Naive B cell (primary cell): ENCODE results near the gene CCDC40. TPM values are rescaled to one million over a fixed set of nuclear protein-coding genes. Genes with fewer than 3 reads are reported as not detected.

Experiments used
- ATAC-seq, 2 donors: fragments of 150-1000 bp; cut with Tn5 transposase; 2 replicates each; pipeline ENCODE4 v1.10.0; 2021; ENCODE audit warnings: low read depth in 2 of 2, mild to moderate bottlenecking in 2 of 2, moderate library complexity in 2 of 2
- DNase-seq: peaks from one replicate; pipeline ENCODE4 v3.0.0; 2022
- H3K27ac Mint-ChIP-seq, 6 donors: one replicate each; pipeline ENCODE4 v1.8.0; 2020 to 2022; ENCODE audit warnings: mild to moderate bottlenecking in 6 of 6, mixed read lengths in 6 of 6, moderate library complexity in 5 of 6, inconsistent platforms in 2 of 6
- H3K27me3 Mint-ChIP-seq, 3 donors: one replicate each; pipeline ENCODE4 v1.8.0; 2021 to 2022; ENCODE audit warnings: mixed read lengths in 3 of 3, mild to moderate bottlenecking in 1 of 3
- H3K36me3 Mint-ChIP-seq, 2 donors: one replicate each; pipeline ENCODE4 v1.8.0; 2020 to 2022; ENCODE audit warnings: mixed read lengths in 2 of 2, inconsistent platforms in 1 of 2, mild to moderate bottlenecking in 1 of 2
- H3K4me1 Mint-ChIP-seq, 3 donors: one replicate each; pipeline ENCODE4 v1.8.0; 2020 to 2022; ENCODE audit warnings: mixed read lengths in 3 of 3, inconsistent platforms in 1 of 3, mild to moderate bottlenecking in 1 of 3, moderate library complexity in 1 of 3
- H3K4me3 Mint-ChIP-seq, 8 donors: one replicate each; pipeline ENCODE4 v1.8.0; 2020 to 2022; ENCODE audit warnings: mild to moderate bottlenecking in 8 of 8, mixed read lengths in 8 of 8, moderate library complexity in 8 of 8, inconsistent platforms in 2 of 8
- H3K9me3 Mint-ChIP-seq, 7 donors: one replicate each; pipeline ENCODE4 v1.8.0; 2020 to 2022; ENCODE audit warnings: mixed read lengths in 7 of 7, mild to moderate bottlenecking in 5 of 7, inconsistent platforms in 2 of 7, moderate library complexity in 1 of 7
- polyA plus RNA-seq, 6 donors: library from polyadenylated mRNA; unstranded; fragments of 300-500 nt; fragmentation: Illumina TruSeq; gene quantifications; one replicate each; pipeline ENCODE4 v1.2.3, GENCODE V29; 2021; ENCODE audit warnings: low read depth in 6 of 6

The CCDC40 gene
- polyA plus RNA-seq, 6 donors from 2014 or later = not detected

DNA sequence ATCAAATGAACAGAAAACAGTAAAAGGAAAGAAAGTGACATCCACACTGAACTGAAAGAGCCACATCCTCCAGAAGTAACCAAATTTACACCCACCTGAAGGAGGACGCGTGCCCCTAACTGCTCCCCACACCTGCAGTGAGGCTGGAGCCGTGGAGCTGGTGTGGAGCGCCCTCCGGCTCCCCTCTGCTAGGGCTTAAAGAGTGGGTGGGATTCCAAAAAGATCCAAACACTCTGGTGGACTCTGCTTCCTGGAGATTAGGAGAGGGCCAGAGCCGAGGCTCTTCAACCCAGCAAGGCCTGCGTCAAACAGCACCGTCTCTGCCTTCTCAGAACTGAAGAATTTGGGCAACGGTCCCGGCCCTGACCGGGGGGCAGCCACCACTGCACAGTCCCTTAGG, 15.2 kb downstream of the CCDC40 start:
- Mint-ChIP-seq H3K27ac (no peak overlapping the region), H3K9me3 (no peaks in the 10 kb centered on the region), H3K4me1 (no peaks in the 10 kb centered on the region), H3K36me3 (no peaks in the 10 kb centered on the region), H3K4me3 (no peak overlapping the region), H3K27me3 (peaks cover 8 to 22% (median 15%) of the 10 kb centered on the region in 3 donors)
- DNase-seq (no peak), ATAC-seq (no peak)

DNA sequence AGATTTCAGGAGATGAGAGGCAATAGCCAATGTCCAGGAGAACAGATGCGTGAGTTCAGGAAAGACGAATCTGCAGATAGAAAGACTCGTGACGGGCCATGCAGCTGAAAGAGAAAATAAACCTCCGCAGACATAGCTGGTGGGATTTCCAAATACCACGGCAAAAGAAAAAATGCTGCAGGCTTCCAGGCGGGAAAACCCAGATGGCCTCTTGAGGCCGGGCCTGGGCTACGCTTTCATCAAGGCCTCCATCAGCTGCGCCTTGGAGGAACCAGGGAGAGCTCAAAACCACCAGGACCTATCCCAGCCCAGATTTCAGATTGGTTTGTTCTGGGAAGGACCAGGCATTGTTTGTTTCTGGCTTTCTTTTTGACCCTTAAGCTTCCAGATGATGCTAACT, 16.7 kb downstream of the CCDC40 start:
- H3K36me3 Mint-ChIP-seq = no peaks in the 10 kb centered on the region
- no peaks in the 10 kb centered on the region for H3K9me3 Mint-ChIP-seq
- DNase-seq (no peak), ATAC-seq (no peak)
- no peaks in the 10 kb centered on the region for H3K4me1 Mint-ChIP-seq
- H3K27ac Mint-ChIP-seq = no peak overlapping the region
- H3K27me3 Mint-ChIP-seq = peaks cover 7 to 21% (median 14%) of the 10 kb centered on the region in 3 donors
- H3K4me3 Mint-ChIP-seq = no peak overlapping the region

DNA sequence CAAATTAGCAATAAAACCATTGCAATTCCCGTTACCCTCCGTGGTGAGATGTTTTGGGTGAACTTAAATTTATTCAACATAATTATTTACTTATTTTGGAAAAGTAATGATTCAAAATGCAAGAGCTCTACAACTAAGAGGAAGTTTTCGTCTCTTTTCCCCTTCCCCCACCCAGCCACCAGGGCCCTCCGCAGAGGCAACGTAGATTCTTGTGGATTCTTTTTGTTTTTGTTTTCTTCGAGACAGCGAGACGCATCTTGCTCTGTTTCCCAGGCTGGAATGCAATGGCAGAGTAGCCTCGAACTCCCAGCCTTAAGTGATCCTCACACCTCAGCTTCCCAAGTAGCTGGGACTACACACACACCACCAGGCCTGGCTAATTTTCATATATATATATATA, 19.2 kb downstream of the CCDC40 start:
- Mint-ChIP-seq H3K27ac (no peak overlapping the region), H3K4me3 (no peak overlapping the region), H3K36me3 (no peaks in the 10 kb centered on the region), H3K27me3 (peaks cover 0 to 14% (median 4%) of the 10 kb centered on the region in 3 donors), H3K9me3 (no peaks in the 10 kb centered on the region), H3K4me1 (no peaks in the 10 kb centered on the region)
- ATAC-seq = no peak
- no peak for DNase-seq

DNA sequence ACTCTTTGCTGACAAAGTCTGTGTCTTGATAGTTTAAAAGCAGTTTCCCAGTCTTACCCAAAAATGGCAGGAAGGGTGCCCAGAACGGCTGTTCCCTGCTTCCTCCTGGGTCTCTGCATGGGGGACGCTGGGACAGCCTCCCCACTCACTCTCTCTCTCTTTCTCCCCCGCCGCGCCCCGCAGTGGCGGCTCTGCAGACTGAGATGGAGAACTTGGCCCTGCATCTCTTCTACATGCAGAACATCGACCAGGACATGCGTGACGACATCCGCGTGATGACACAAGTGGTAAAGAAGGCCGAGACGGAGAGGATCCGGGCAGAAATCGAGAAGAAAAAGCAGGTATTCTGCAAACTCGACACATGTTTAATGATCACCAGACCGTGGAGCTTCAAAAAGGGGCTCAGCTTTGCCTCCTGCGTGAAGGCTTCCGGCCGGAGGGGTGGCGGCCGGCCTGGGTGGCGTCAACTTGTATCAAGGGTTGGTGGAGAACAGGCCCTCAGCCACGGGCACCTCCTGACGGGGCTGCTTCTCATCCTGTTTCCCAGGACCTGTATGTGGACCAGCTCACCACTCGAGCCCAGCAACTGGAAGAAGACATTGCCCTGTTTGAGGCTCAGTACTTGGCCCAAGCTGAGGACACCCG, 22.0 kb downstream of the CCDC40 start:
- H3K4me1 Mint-ChIP-seq = no peaks in the 10 kb centered on the region

DNA sequence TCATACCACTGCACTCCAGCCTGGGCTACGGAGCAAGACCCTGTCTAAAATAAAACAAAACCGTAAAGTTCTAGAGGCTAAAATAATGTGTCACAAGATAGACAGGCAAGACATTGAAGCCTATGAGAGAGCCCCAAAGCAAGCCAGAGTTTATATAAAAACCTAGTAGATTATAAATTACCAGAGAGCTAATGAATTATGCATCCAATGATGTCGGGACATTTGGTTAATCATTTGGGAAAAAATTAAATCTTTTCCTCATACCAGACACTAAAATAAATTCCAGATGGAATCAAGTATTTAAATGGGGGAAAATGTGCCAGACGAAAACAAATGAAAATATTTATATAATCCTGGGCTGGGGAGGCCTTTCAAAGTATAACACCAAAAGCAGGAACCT, 24.2 kb downstream of the CCDC40 start:
- ATAC-seq (no peak), DNase-seq (no peak)

More for the DNA sequence above, 22.0 kb downstream of the CCDC40 start:
- H3K4me3 Mint-ChIP-seq = no peak overlapping the region
- ATAC-seq = no peak
- DNase-seq = no peak
- peaks cover 0 to 1% (median 0%) of the 10 kb centered on the region in 7 donors for H3K9me3 Mint-ChIP-seq
- H3K27me3 Mint-ChIP-seq = no peaks in the 10 kb centered on the region
- no peak overlapping the region for H3K27ac Mint-ChIP-seq
- H3K36me3 Mint-ChIP-seq = no peaks in the 10 kb centered on the region

DNA sequence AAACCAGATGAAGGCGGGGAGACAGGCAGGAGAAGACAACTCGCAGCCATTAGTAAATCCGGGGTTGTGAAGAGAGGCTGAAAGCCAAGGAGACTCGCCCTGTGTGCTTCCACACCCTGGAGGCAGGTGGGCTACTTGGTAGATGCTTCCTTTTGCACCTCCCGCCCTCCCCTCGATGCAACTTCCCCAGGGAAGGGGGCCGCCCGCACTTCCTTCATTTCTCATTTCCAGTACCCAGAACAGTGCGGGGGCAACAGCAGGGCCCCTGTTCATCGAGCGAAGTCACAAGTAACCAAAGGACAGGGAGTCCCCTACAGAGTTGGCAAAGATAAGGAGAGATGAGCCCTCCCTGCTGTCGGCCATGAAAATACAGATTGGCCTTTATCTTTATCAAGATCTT, 25.0 kb downstream of the CCDC40 start:
- Mint-ChIP-seq H3K9me3 (peaks cover 0 to 1% (median 0%) of the 10 kb centered on the region in 7 donors), H3K27ac (no peak overlapping the region), H3K4me3 (no peak overlapping the region), H3K36me3 (no peaks in the 10 kb centered on the region), H3K4me1 (no peaks in the 10 kb centered on the region), H3K27me3 (no peaks in the 10 kb centered on the region)
- ATAC-seq = no peak
- no peak for DNase-seq

More for the DNA sequence above, 24.2 kb downstream of the CCDC40 start:
- no peaks in the 10 kb centered on the region for H3K4me1 Mint-ChIP-seq
- peaks cover 0 to 1% (median 0%) of the 10 kb centered on the region in 7 donors for H3K9me3 Mint-ChIP-seq
- H3K36me3 Mint-ChIP-seq = no peaks in the 10 kb centered on the region
- peak overlapping the region in 1 of 6 donors; percentile 66 for H3K27ac Mint-ChIP-seq
- no peak overlapping the region for H3K4me3 Mint-ChIP-seq
- H3K27me3 Mint-ChIP-seq = no peaks in the 10 kb centered on the region

DNA sequence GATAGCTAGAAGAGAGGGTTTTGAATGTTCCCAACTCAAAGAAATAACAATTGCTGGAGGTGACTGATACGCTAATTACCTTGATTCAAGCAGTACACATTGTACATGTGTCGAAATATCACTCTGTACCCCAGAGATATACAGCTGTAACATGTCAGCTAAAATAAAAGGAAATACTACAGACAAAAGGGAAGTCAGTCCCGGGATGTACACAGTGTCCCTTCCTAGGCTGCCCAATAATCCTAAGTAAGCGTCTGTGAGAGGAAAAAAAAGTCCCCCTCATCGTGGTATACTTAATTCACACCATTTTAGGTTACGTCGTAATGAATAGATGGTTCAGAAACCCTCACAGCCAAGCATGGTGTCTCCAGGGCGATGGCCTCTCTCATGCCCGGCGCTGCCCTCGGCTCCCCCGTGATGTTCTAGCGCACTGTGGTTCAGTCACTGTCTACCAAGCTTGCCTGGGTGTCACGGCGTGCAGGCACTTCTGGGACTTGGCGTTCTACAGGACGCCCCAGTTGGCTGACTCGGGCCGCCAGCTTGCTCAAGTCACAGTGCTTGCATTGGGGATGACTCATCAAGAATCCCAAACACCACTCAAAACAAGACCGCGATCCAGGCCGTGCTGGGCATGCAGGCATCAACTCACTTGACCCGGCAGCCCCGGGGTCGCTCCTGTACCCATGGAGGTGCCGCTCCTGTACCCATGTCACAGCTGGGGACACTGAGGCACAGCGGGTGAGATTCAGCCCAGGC, 27.6 kb downstream of the CCDC40 start:
- DNase-seq = no peak
- Mint-ChIP-seq H3K9me3 (peaks cover 0 to 3% (median 0%) of the 10 kb centered on the region in 7 donors), H3K4me3 (peak overlapping the region in 1 of 8 donors; percentile 29), H3K27ac (peak overlapping the region in 1 of 6 donors; percentile 64), H3K27me3 (no peaks in the 10 kb centered on the region), H3K4me1 (no peaks in the 10 kb centered on the region), H3K36me3 (no peaks in the 10 kb centered on the region)
- ATAC-seq = no peak

DNA sequence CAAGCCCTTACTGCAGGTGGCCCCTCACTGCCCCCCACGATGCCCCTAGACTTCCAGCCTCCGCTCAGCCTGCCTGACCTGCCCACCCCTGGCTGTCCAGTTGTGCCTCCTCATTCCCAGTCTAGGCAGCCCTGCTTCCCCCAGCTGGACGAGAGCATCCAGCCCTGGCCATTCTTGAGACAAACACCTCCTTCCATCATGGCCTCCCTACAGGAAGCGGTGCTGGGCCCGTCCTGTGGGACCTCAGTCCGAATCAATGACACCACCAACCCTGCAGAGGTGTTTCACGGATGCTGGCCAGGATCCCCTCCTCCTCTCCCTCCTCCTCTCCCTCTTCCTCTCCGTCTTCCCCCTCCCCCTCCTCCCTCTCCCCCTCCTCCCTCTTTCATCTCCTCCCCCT, 28.3 kb downstream of the CCDC40 start:
- peaks cover 0 to 3% (median 0%) of the 10 kb centered on the region in 7 donors for H3K9me3 Mint-ChIP-seq

DNA sequence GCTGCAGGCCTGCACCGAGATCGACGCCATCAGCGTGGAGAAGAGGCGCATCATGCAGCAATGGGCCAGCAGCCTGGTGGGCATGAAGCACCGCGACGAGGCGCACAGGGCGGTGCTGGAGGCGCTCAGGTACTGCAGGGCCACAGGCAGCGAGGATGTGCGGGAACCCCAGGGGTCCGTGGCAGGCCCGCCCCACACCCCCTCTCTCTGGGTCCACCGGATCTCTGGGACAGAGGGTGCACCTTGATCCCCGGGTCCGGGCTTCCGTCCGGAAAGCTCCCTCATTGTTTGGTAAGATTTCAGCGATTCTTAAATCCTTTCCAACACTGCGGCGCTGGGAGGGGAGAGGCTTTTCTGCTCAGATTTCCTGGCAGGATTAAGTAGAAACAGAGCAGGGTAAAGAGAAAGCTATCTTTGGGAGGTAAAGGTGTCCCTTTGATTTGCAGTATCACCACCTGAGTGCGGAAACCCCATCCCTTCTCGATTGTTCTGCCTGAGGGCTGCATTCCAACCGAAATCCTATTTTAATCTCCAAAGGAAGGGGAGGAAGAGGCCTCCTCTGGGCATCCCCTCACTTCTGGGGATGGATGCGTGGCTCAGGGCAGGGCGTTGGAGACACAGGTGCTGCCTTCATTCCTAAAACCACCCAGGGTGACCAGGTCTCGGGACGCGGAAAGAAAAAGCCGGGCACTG, 29.2 kb downstream of the CCDC40 start:
- peaks cover 0 to 9% (median 0%) of the 10 kb centered on the region in 3 donors for H3K27me3 Mint-ChIP-seq
- ATAC-seq (no peak), DNase-seq (no peak)
- H3K4me3 Mint-ChIP-seq = no peak overlapping the region
- H3K4me1 Mint-ChIP-seq = no peaks in the 10 kb centered on the region
- peaks cover 0 to 3% (median 0%) of the 10 kb centered on the region in 7 donors for H3K9me3 Mint-ChIP-seq
- no peak overlapping the region for H3K27ac Mint-ChIP-seq
- no peaks in the 10 kb centered on the region for H3K36me3 Mint-ChIP-seq

More for the DNA sequence above, 28.3 kb downstream of the CCDC40 start:
- DNase-seq (no peak), ATAC-seq (no peak)
- peak overlapping the region in 1 of 6 donors; percentile 64 for H3K27ac Mint-ChIP-seq
- peaks cover 0 to 5% (median 0%) of the 10 kb centered on the region in 3 donors for H3K27me3 Mint-ChIP-seq
- no peaks in the 10 kb centered on the region for H3K4me1 Mint-ChIP-seq
- no peaks in the 10 kb centered on the region for H3K36me3 Mint-ChIP-seq
- H3K4me3 Mint-ChIP-seq = no peak overlapping the region

DNA sequence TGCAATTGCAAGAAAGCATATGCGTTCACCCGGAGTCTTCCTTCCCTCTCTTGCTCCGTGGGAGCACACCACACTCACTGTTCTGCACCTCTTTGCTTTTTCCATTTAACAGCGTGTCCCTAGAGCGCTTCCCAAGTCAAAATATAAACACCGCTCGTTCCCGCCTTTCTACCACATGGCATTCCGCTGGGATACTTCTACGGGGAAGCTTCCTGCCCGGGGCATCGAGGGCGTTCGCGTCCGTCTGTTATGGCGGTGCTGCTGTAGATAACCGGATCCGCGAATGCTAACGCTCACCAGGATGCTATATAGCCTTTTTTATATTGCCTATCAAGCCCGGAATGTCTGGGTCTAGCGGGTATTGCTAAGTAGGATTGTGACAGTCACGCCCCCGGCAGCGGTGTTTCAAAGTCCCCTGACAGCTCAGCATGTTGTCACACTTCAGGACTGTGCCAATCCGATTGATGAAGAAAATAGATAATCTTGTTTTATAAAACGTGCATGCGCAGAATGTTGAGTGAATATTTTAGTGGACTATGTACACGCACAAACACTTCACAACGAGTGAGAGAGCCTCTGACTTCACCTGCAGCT, 31.0 kb downstream of the CCDC40 start:
- no peak for ATAC-seq
- no peak for DNase-seq
- Mint-ChIP-seq H3K36me3 (no peaks in the 10 kb centered on the region), H3K4me3 (no peak overlapping the region), H3K27ac (no peak overlapping the region), H3K4me1 (peaks cover 0 to 8% (median 0%) of the 10 kb centered on the region in 3 donors), H3K27me3 (peaks cover 0 to 9% (median 0%) of the 10 kb centered on the region in 3 donors), H3K9me3 (peaks cover 0 to 3% (median 0%) of the 10 kb centered on the region in 7 donors)

DNA sequence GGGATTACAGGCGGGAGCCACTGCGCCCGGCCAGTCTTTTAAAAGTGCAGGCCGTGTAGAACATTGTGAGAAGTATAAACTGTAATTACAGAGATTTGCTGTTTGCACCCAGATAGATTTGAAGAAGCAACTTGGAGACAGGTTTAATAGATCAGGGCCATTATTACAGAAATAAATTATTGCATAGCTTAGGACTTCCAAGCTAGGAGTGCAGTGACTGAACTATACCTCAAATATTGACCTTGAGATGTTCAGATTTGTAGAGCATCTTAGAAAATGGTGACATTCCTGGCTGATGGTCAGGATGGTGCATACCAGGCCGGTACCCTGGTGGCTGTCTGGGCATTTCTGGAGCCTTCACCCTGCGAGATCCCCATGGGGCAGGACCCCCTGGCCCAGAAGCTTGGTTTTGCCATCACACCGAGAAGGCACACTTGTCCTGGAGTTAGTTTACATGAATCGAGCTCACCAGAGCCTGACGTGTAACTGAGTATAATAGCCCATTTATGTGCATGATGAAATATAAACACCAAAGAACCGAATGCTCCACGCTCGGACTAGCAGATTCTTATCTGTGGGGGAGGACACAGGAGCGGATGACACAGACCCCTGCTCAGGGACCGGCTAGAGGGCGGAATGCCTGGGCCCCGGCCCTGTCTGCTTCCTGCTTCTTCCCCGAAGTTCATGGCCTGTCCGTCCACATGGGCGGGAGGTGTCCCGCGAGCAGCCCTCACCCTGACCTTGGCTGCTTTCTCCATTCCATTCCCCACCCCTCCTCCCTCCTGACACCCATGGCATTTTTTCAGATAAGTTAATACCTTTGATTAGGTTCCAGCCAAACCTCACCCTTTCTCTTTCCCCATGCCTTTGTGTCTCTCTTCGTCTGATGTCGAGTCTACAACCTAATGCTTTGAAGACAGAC, 32.1 kb downstream of the CCDC40 start:
- Mint-ChIP-seq H3K4me1 (peaks cover 0 to 8% (median 0%) of the 10 kb centered on the region in 3 donors), H3K27me3 (peaks cover 0 to 9% (median 3%) of the 10 kb centered on the region in 3 donors), H3K27ac (no peak overlapping the region), H3K4me3 (no peak overlapping the region), H3K36me3 (no peaks in the 10 kb centered on the region), H3K9me3 (peaks cover 0 to 3% (median 0%) of the 10 kb centered on the region in 7 donors)
- DNase-seq (no peak), ATAC-seq (no peak)

DNA sequence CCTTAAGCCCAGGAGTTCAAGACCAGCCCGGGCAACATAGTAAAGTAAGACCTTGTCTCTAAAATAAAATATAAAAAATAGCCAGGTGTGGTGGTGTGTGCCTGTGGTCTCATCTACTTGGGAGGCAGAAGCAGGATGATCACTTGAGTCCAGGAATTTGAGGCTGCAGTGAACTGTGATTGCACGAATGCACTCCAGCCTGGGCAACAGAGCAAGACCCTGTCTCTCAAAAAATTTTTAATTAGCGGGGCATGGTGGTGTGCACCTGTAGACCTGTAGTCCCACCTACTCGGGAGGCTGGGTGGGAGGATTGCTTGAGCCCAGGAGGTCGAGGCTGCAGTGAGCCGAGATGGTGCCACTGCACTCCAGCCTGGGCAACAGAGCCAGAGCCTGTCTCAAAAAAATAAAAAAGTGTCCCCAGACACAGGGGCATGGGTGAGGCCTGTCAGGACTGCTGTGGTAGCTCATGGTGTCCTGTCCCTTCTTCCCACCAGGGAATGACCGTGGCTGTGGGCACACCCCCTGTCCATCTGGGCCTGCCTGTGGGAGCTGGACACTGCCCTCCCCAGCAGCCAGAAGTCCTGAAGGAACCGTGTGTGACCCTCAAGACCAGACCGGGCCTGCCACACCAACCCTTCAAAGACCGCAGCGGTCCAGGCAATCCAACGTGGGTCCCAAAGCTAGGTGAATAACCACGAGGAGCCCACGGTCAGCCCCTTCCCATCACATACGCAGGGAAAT, 34.1 kb downstream of the CCDC40 start:
- no peak overlapping the region for H3K4me3 Mint-ChIP-seq
- DNase-seq (no peak), ATAC-seq (no peak)
- peaks cover 0 to 8% (median 0%) of the 10 kb centered on the region in 3 donors for H3K4me1 Mint-ChIP-seq
- H3K36me3 Mint-ChIP-seq = no peaks in the 10 kb centered on the region
- H3K9me3 Mint-ChIP-seq = peaks cover 0 to 3% (median 0%) of the 10 kb centered on the region in 7 donors
- H3K27me3 Mint-ChIP-seq = peaks cover 0 to 9% (median 3%) of the 10 kb centered on the region in 3 donors
- H3K27ac Mint-ChIP-seq = no peak overlapping the region
